Spleen (tissue), 7 donors: ENCODE results near the gene UBAC1.

Source experiments
- CTCF ChIP-seq, 11 experiments: fragments of 200-600 bp in 7 of 11; fragments of 450-650 bp in 4 of 11; sonication (generic) in 4 of 11; IDR thresholded peaks in 8 of 11; conservative IDR thresholded peaks in 3 of 11; 1 replicate in 7 of 11; 2 replicates in 4 of 11; pipeline versions ENCODE4 v1.4.0 to v1.8.0; 2016 to 2021; ENCODE audit warnings: antibody characterized with exemption in 11 of 11, inconsistent platforms in 4 of 11, mild to moderate bottlenecking in 1 of 11
- POLR2A ChIP-seq, 3 donors: fragments of 450-650 bp; IDR thresholded peaks; one replicate each; pipeline ENCODE4 v1.5.1; 2017; ENCODE audit warnings: antibody characterized with exemption in 3 of 3, mild to moderate bottlenecking in 1 of 3
- donor health status: DM: no; HTN: no; CAD: no; lungs with moderate emphysema.
- donor health status: DM: no; HTN: no; CAD: no.
- donor health status: DM: no; HTN: no; CAD: no.

- no peak for TF ChIP-seq CTCF (IDR thresholded peaks at IDR 0.05 in 8 of 11, conservative IDR thresholded peaks at IDR 0.05 in 3 of 11)
- TF ChIP-seq POLR2A (IDR thresholded peaks at IDR 0.05) = no peak
These were observed 33.5 kb upstream of the UBAC1 start for GRCh38 chr9:135994501-135995192.
